SK-N-SH (cell line): ENCODE measurements around the gene OR8H3. TPM values are rescaled to one million over a fixed set of nuclear protein-coding genes. Genes with fewer than 3 reads are reported as not detected.

ENCODE experiments used
- CTCF ChIA-PET: fragments of 300-600, 350-600 bp; formaldehyde crosslinking; extraction: SDS; loops from one replicate; lab custom pipeline; 2021; lab: Yijun Ruan, JAX
- POLR2A ChIA-PET: fragments of 350-600 bp; sonication (Branson Sonifier 250); formaldehyde crosslinking; extraction: SDS; loops from one replicate; lab custom pipeline; 2020; ENCODE audit warnings: antibody characterized with exemption, inconsistent platforms; lab: Yijun Ruan, JAX
- DNase-seq: peaks from one replicate; pipeline ENCODE4 v3.0.0; 2012
- H2AFZ ChIP-seq: fragments of 200-600 bp; sonication (generic); 2 replicates; pipeline ENCODE4 v1.8.1; 2016; ENCODE audit warnings: antibody characterized with exemption, mild to moderate bottlenecking, low read depth
- H3F3A ChIP-seq: fragments of 200-600 bp; sonication (generic); replicated peaks from 2 replicates; pipeline ENCODE3; 2016; ENCODE audit warnings: antibody characterized with exemption, mild to moderate bottlenecking; ENCODE audit not compliant: insufficient read depth
- H3K27ac ChIP-seq, 2 experiments: fragments of 200-500 bp in 1 of 2; fragments of 200-600 bp in 1 of 2; sonication (Bioruptor generic) in 1 of 2; sonication (generic), shearing (Covaris generic) in 1 of 2; 2 replicates each; pipeline versions ENCODE4 v1.5.1 to v1.6.1; 2014 to 2016; ENCODE audit warnings: low read depth in 2 of 2, inconsistent platforms in 1 of 2, low read length in 1 of 2, mild to moderate bottlenecking in 1 of 2, mixed read lengths in 1 of 2
- H3K27me3 ChIP-seq: fragments of 200-600 bp; sonication (generic), shearing (Covaris generic); 2 replicates; pipeline ENCODE4 v1.6.1; 2016; ENCODE audit warnings: mixed run types; ENCODE audit not compliant: insufficient read depth
- H3K36me3 ChIP-seq, 2 experiments: fragments of 200-500 bp in 1 of 2; fragments of 200-600 bp in 1 of 2; sonication (Bioruptor generic) in 1 of 2; sonication (generic) in 1 of 2; replicated peaks in 1 of 2; 2 replicates each; pipeline versions ENCODE3 to v1.5.1; 2014 to 2016; ENCODE audit warnings: low read length in 1 of 2, mild to moderate bottlenecking in 1 of 2; ENCODE audit not compliant: insufficient read depth in 2 of 2, control insufficient read depth in 1 of 2
- H3K4me1 ChIP-seq, 2 experiments: fragments of 200-500 bp in 1 of 2; fragments of 200-600 bp in 1 of 2; sonication (Bioruptor generic) in 1 of 2; sonication (generic), shearing (Covaris generic) in 1 of 2; 2 replicates each; pipeline versions ENCODE4 v1.5.1 to v1.6.1; 2014 to 2016; ENCODE audit warnings: low read depth in 1 of 2, low read length in 1 of 2, mixed run types in 1 of 2; ENCODE audit not compliant: insufficient read depth in 2 of 2, control insufficient read depth in 1 of 2
- H3K4me2 ChIP-seq: fragments of 200-600 bp; sonication (generic), shearing (Covaris generic); 2 replicates; pipeline ENCODE4 v1.6.1; 2017; ENCODE audit warnings: mixed run types
- H3K4me3 ChIP-seq, 2 experiments: fragments of 200-500 bp in 1 of 2; fragments of 200-600 bp in 1 of 2; sonication (Bioruptor generic) in 1 of 2; sonication (generic), shearing (Covaris generic) in 1 of 2; 2 replicates each; pipeline versions ENCODE4 v1.5.1 to v1.8.1; 2014 to 2016; ENCODE audit warnings: low read depth in 2 of 2, inconsistent platforms in 1 of 2, low read length in 1 of 2, mild to moderate bottlenecking in 1 of 2, mixed read lengths in 1 of 2, moderate library complexity in 1 of 2
- H3K79me2 ChIP-seq: fragments of 200-600 bp; sonication (generic); 2 replicates; pipeline ENCODE4 v1.8.1; 2017; ENCODE audit warnings: mild to moderate bottlenecking; ENCODE audit not compliant: insufficient read depth
- H3K9ac ChIP-seq: fragments of 200-600 bp; sonication (generic); 2 replicates; pipeline ENCODE4 v1.6.1; 2017; ENCODE audit warnings: mixed run types
- H3K9me2 ChIP-seq: fragments of 200-600 bp; sonication (generic); 2 replicates; pipeline ENCODE4 v1.6.1; 2017; ENCODE audit warnings: mixed run types
- H3K9me3 ChIP-seq: fragments of 200-600 bp; sonication (generic); 2 replicates; pipeline ENCODE4 v1.6.1; 2017; ENCODE audit warnings: mixed run types, mild to moderate bottlenecking, moderate library complexity
- H4K20me1 ChIP-seq: fragments of 200-600 bp; sonication (generic); 2 replicates; pipeline ENCODE4 v1.6.1; 2017; ENCODE audit warnings: mild to moderate bottlenecking, mixed run types; ENCODE audit not compliant: insufficient read depth
- CTCF ChIP-seq: fragments of 200-600 bp; sonication (generic); IDR thresholded peaks from 2 replicates; pipeline ENCODE4 v1.6.1; 2017; ENCODE audit warnings: antibody characterized with exemption, mild to moderate bottlenecking, moderate library complexity
- EP300 ChIP-seq, 2 experiments: IDR thresholded peaks; 2 replicates each; pipeline versions ENCODE4 v1.4.0 to v1.6.1; 2012; ENCODE audit warnings: borderline replicate concordance in 1 of 2, low read depth in 1 of 2, low read length in 1 of 2
- FOSL2 ChIP-seq: IDR thresholded peaks from 2 replicates; pipeline ENCODE4 v1.4.0; 2012; ENCODE audit warnings: low read depth, mild to moderate bottlenecking, moderate library complexity, borderline replicate concordance
- IRF3 ChIP-seq: fragments of 150-350 bp; IDR thresholded peaks from 2 replicates; pipeline ENCODE4 v1.6.1; 2016; ENCODE audit warnings: mild to moderate bottlenecking, low read depth, low read length
- MAX ChIP-seq: IDR thresholded peaks from 2 replicates; pipeline ENCODE4 v1.4.0; 2012; ENCODE audit warnings: low read depth
- MEF2A ChIP-seq: IDR thresholded peaks from 2 replicates; pipeline ENCODE4 v1.4.0; 2012; ENCODE audit warnings: low read depth, borderline replicate concordance
- MXI1 ChIP-seq: IDR thresholded peaks from 2 replicates; pipeline ENCODE4 v1.6.1; 2012; ENCODE audit warnings: mild to moderate bottlenecking, low read depth, low read length, improper control_type of control experiment
- NRF1 ChIP-seq: IDR thresholded peaks from 2 replicates; pipeline ENCODE4 v1.6.1; 2012; ENCODE audit warnings: low read depth, mild to moderate bottlenecking, low read length
- POLR2AphosphoS5 ChIP-seq: IDR thresholded peaks from 2 replicates; pipeline ENCODE4 v1.6.1; 2012; ENCODE audit warnings: low read depth, low read length
- RAD21 ChIP-seq: IDR thresholded peaks from 2 replicates; pipeline ENCODE4 v1.6.1; 2012; ENCODE audit warnings: mild to moderate bottlenecking, low read length
- RCOR1 ChIP-seq: fragments of 150-350 bp; IDR thresholded peaks from 2 replicates; pipeline ENCODE4 v1.6.1; 2017; ENCODE audit warnings: antibody characterized with exemption, low read length
- REST ChIP-seq: IDR thresholded peaks from 2 replicates; pipeline ENCODE4 v1.6.1; 2012; ENCODE audit warnings: mild to moderate bottlenecking, low read depth, low read length, moderate library complexity
- TAF1 ChIP-seq: IDR thresholded peaks from 2 replicates; pipeline ENCODE4 v1.6.1; 2012; ENCODE audit warnings: low read depth, mild to moderate bottlenecking, low read length, moderate library complexity, borderline replicate concordance
- TCF12 ChIP-seq: IDR thresholded peaks from 2 replicates; pipeline ENCODE4 v1.4.0; 2012
- USF2 ChIP-seq: fragments of 150-350 bp; IDR thresholded peaks from 2 replicates; pipeline ENCODE4 v1.6.1; 2017; ENCODE audit warnings: antibody characterized with exemption, low read length, low read depth, borderline replicate concordance
- WGBS: methylation state at CpG from one replicate; pipeline ENCODE4 v1.1.6; 2017; ENCODE audit warnings: low lambda C conversion rate; 5-methylcytosine and 5-hydroxymethylcytosine counted together
- polyA plus RNA-seq, 3 experiments: library from polyadenylated mRNA; depleted of rRNA; stranded (reverse); fragments of >200 nt; gene quantifications; 2 replicates each; pipeline ENCODE4 v1.2.3, GENCODE V29; 2012

The OR8H3 gene
- not detected in 2 replicates for polyA plus RNA-seq (2012; rRNA removed)
- not detected in 2 replicates for polyA plus RNA-seq (2012; cell fraction: cytosol; rRNA removed)
- not detected in 2 replicates for polyA plus RNA-seq (2012; cell fraction: nucleus; rRNA removed)

GRCh38 chr11:56122073-56122472, at the start of gene OR8H3:
OR8H3 (plus strand) TSS chr11:56122373; CDS start chr11:56122373, 0 bp downstream.
- CTCF ChIA-PET, result no interaction called here
- no peaks in the 10 kb centered on the region for H3K9me3 ChIP-seq
- no peaks in the 10 kb centered on the region for H4K20me1 ChIP-seq
- no peaks in the 10 kb centered on the region for H3F3A ChIP-seq
- H3K9ac ChIP-seq, result no peak within 1 kb of the TSS
- H3K4me1 ChIP-seq, result no peaks in the 10 kb centered on the region
- under 1% methylated on average over 6 of the region's 6 CpGs for WGBS
- TF ChIP-seq CTCF (no peak), NRF1 (no peak), MEF2A (no peak), USF2 (no peak), FOSL2 (no peak), POLR2AphosphoS5 (no peak), TAF1 (no peak), EP300 (IDR thresholded peaks at IDR 0.05; ENCODE audit: borderline replicate concordance in 1 of 2, low read depth in 1 of 2, low read length in 1 of 2) (no peak), IRF3 (no peak), REST (no peak), MXI1 (no peak), RCOR1 (no peak), RAD21 (no peak), TCF12 (no peak), MAX (no peak)
- H3K4me2 ChIP-seq, result no peak within 1 kb of the TSS
- H3K9me2 ChIP-seq, result no peaks in the 10 kb centered on the region
- no peak within 1 kb of the TSS for H3K27ac ChIP-seq
- no peaks in the 10 kb centered on the region for H3K27me3 ChIP-seq
- H3K36me3 ChIP-seq, result no peaks in the 10 kb centered on the region
- H3K79me2 ChIP-seq, result no peaks in the 10 kb centered on the region
- H2AFZ ChIP-seq, result no peak within 1 kb of the TSS
- DNase-seq, result no peak
- POLR2A ChIA-PET, result no interaction called here
- no peak within 1 kb of the TSS for H3K4me3 ChIP-seq
